SJCRH30 (cell line): ENCODE data around the gene MBP. TPM values are rescaled to one million over a fixed set of nuclear protein-coding genes. Genes with fewer than 3 reads are reported as not detected.

ENCODE experiments used
- DNase-seq, 2 experiments: peaks; one replicate each; pipeline ENCODE4 v3.0.0-alpha.2; 2015 to 2020
- H3K27ac ChIP-seq: fragments of 250-450 bp; sonication (Bioruptor Pico); 2 replicates; pipeline ENCODE4 v1.5.1; 2020; ENCODE audit warnings: mild to moderate bottlenecking, moderate library complexity
- H3K27me3 ChIP-seq: fragments of 250-450 bp; sonication (Bioruptor Pico); 2 replicates; pipeline ENCODE4 v1.5.1; 2020; ENCODE audit warnings: mild to moderate bottlenecking, moderate library complexity
- H3K36me3 ChIP-seq: fragments of 250-450 bp; sonication (Bioruptor Pico); 2 replicates; pipeline ENCODE4 v1.5.1; 2020; ENCODE audit warnings: mild to moderate bottlenecking, moderate library complexity
- H3K4me1 ChIP-seq: fragments of 250-450 bp; sonication (Bioruptor Pico); 2 replicates; pipeline ENCODE4 v1.5.1; 2020; ENCODE audit warnings: mild to moderate bottlenecking, moderate library complexity
- H3K4me3 ChIP-seq: fragments of 250-450 bp; sonication (Bioruptor Pico); 2 replicates; pipeline ENCODE4 v1.5.1; 2020; ENCODE audit warnings: mild to moderate bottlenecking, moderate library complexity
- H3K9me3 ChIP-seq: fragments of 250-450 bp; sonication (Bioruptor Pico); replicated peaks from 2 replicates; pipeline ENCODE4 v1.5.1; 2020; ENCODE audit warnings: mild to moderate bottlenecking, moderate library complexity
- total RNA-seq: library from RNA; depleted of rRNA; stranded (reverse); fragments of >200 nt; shearing (Covaris generic); gene quantifications from 2 replicates; pipeline ENCODE4 v1.2.3, GENCODE V29; 2014

The MBP gene
- total RNA-seq, 1 experiment from 2014 or later: 0.20 TPM

- no peak overlapping the region for H3K4me3 ChIP-seq
- no peaks in the 10 kb centered on the region for H3K36me3 ChIP-seq
- H3K27ac ChIP-seq: no peak overlapping the region
- no peaks in the 10 kb centered on the region for H3K4me1 ChIP-seq
- H3K27me3 ChIP-seq: no peaks in the 10 kb centered on the region
- no peak for DNase-seq
- H3K9me3 ChIP-seq: no peaks in the 10 kb centered on the region
Measured at GRCh38 chr18:77096936-77097886, 35.4 kb downstream of the MBP start.

GRCh38 chr18:77095391-77096371 is 36.9 kb downstream of the MBP start:
- H3K27me3 ChIP-seq: no peaks in the 10 kb centered on the region
- no peaks in the 10 kb centered on the region for H3K36me3 ChIP-seq
- H3K9me3 ChIP-seq: no peaks in the 10 kb centered on the region
- no peak overlapping the region for H3K4me3 ChIP-seq
- H3K4me1 ChIP-seq: no peaks in the 10 kb centered on the region
- DNase-seq: no peak
- no peak overlapping the region for H3K27ac ChIP-seq

DNA sequence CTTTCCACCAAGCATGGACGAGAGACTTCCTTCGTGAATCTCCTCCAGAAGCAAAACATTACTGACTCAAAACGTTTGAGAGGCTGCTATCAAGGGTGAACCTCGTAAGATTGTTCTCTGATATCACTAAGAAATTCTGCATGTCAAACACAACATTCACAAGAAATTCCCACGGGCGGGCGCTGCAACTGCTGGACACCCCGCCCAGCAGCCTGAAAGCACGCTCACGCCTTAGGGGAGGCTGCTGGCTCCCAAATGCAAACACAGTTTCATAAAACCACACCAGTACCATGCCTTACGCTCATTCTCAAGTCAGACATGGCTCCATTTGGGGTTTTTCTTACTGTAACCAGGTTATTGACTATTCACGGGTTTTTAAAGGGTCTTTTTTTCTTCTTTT is 39.0 kb downstream of the MBP start:
- no peaks in the 10 kb centered on the region for H3K36me3 ChIP-seq
- no peak overlapping the region for H3K4me3 ChIP-seq
- H3K27me3 ChIP-seq: no peaks in the 10 kb centered on the region
- DNase-seq: no peak
- no peaks in the 10 kb centered on the region for H3K9me3 ChIP-seq
- H3K27ac ChIP-seq: no peak overlapping the region
- no peaks in the 10 kb centered on the region for H3K4me1 ChIP-seq

DNA sequence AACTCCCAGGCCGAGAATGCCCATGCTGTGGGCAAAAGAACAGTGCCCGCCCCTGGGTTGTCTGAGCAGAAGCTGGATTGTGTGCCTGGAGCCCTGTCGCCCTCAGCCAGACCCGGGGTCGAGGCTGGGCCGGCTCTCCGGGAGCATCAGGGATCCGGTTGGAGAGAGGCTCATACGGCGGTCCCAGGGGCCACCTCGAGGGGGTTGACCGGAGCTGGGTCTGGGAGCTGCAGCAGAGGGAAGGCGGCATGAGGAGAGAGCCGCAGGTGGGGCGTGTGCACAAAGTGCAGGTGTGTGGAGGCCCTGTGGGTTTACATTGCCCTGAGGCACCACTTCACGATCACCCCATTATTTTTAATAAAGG is 39.5 kb downstream of the MBP start:
- Histone ChIP-seq H3K27ac (no peak overlapping the region), H3K36me3 (no peaks in the 10 kb centered on the region), H3K4me3 (no peak overlapping the region), H3K27me3 (no peaks in the 10 kb centered on the region), H3K9me3 (no peaks in the 10 kb centered on the region), H3K4me1 (no peaks in the 10 kb centered on the region)
- DNase-seq: no peak

GRCh38 chr18:77092104-77093066 is 40.2 kb downstream of the MBP start:
- no peaks in the 10 kb centered on the region for H3K9me3 ChIP-seq
- no peaks in the 10 kb centered on the region for H3K4me1 ChIP-seq
- no peak overlapping the region for H3K27ac ChIP-seq
- no peak overlapping the region for H3K4me3 ChIP-seq
- no peaks in the 10 kb centered on the region for H3K27me3 ChIP-seq
- H3K36me3 ChIP-seq: no peaks in the 10 kb centered on the region
- DNase-seq: no peak

DNA sequence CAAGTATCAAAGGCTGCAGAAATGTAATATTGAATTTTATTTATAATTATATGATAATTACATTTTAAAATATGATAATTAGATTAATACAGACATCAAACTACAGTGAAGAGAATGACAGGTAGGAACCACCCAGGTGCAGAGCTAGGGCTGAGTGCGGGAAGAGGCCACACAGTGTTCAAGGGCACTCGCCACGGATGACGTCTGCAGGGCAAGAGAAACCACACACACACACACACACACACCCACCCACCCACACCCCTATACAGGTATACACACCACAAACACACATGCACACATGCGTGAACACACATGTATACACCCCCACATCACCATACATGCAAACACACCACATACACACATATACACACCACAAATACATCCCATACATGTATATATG is 41.2 kb downstream of the MBP start:
- Histone ChIP-seq H3K4me1 (no peaks in the 10 kb centered on the region), H3K36me3 (no peaks in the 10 kb centered on the region), H3K27ac (no peak overlapping the region)

DNA sequence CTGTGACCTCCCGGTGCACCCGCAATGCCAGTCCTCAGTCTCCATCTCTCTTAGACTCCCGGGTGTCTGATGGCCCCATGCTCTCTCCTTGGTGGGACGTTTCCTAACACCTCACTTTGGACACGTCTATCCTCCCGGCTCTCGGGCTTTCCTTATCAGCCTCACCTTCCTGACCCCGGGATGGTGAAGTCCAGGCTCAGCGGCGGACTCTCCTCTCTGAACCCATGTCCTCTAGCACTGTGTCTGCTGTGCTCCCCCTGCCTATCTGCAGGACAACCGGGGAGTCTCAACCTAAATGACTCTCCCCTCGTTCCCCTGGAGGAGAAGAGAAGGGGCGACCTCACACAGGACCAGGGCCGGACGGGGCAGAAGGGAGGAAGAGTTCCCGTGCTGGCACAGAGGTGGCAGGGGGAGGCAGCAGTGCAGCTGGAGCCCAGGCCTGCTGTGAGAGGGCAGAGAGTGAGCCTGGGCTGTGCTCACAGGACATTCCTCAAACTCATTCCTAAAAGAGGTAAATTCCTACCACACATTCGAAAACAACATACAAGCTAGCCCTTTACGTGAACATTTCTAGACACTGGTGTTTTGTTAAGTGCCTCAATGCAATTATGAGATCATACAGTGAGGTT is 41.9 kb downstream of the MBP start:
- Histone ChIP-seq H3K27ac (no peak overlapping the region), H3K36me3 (no peaks in the 10 kb centered on the region), H3K4me1 (no peaks in the 10 kb centered on the region), H3K4me3 (no peak overlapping the region), H3K27me3 (no peaks in the 10 kb centered on the region), H3K9me3 (no peaks in the 10 kb centered on the region)
- no peak for DNase-seq

More for the DNA sequence above, 41.2 kb downstream of the MBP start:
- no peak for DNase-seq
- Histone ChIP-seq H3K9me3 (no peaks in the 10 kb centered on the region), H3K27me3 (no peaks in the 10 kb centered on the region), H3K4me3 (no peak overlapping the region)

GRCh38 chr18:77089723-77090285 is 42.8 kb downstream of the MBP start:
- H3K36me3 ChIP-seq: no peaks in the 10 kb centered on the region
- no peak for DNase-seq
- no peaks in the 10 kb centered on the region for H3K9me3 ChIP-seq
- H3K4me1 ChIP-seq: no peaks in the 10 kb centered on the region
- no peak overlapping the region for H3K4me3 ChIP-seq
- H3K27me3 ChIP-seq: no peaks in the 10 kb centered on the region
- no peak overlapping the region for H3K27ac ChIP-seq

DNA sequence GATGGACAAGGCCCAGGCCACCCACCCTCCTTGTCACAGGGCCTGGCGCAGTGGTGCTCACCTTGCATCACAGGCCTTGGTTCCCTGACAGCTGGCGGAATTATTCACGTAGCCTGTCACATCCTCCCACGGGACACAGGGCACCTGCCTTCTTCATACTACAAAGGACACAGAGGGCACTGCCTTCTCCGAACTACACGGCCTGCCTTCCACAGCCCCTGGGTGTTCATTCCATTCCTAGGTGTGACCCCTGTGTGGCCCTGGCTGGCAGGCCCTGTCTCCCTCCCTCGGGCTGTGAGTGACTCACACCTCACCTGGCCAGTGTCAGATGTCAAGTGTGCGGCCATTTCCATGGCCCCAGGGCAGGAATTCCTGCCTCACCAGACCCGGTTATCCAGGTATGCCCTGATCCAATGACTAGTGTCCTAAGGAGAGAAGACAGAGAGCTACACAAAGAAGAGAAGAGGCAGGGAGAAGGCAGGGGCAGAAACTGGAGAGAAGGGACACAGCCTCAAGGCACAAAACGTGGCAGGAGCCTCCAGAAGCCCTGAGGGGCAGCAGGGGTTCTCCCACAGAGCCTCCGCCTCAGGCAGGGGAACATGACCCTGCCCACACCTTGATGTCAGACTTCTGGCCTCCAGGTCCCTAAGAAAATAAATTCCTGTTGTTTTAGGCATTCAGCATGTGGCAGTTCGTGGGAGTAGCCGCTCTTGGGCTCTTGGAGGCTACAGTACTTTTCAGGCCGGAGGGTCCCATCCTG is 43.4 kb downstream of the MBP start:
- Histone ChIP-seq H3K4me3 (no peak overlapping the region), H3K36me3 (no peaks in the 10 kb centered on the region), H3K27me3 (no peaks in the 10 kb centered on the region), H3K4me1 (no peaks in the 10 kb centered on the region), H3K27ac (no peak overlapping the region), H3K9me3 (no peaks in the 10 kb centered on the region)
- no peak for DNase-seq

DNA sequence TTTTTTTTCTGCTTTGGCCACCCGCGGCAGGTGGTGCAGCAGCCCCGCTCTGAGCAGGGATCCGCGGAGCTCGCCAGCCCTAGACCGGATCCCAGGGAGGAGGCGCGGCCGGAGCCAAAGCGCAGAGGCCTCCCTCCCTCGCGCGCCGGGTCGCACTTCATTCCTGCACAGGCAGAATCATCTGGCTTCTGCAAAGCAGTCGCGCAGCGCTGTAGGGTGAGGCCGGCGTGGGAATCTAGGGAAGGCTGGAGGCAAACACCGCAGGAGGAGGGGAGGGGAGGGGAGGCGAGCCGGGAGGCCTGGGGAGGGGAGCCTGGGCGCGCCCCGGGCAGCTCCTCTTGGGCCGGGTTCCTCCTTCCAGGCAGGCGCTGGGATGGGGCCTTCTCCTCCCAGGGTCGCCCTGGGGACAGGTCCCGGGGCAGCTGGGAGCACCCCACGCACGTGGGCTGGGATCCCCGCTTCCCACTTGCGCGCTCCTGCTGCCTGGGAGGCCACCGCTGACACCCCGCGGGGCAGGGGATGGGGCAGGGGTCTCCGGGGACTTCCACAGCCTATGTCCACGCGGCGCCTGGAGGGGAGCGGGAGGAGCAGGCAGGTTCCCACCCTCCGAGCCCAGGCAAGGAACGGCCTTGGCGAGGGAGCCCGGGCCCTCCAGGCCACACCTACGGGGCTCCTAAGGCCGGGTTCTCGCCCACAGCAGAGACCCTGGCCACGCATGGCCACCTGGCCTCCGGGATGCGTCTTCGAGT is 45.0 kb downstream of the MBP start:
- H3K4me3 ChIP-seq: no peak overlapping the region
- H3K27ac ChIP-seq: no peak overlapping the region

GRCh38 chr18:77086656-77087392 is 45.8 kb downstream of the MBP start:
- H3K4me3 ChIP-seq: no peak overlapping the region
- no peaks in the 10 kb centered on the region for H3K4me1 ChIP-seq
- no peaks in the 10 kb centered on the region for H3K9me3 ChIP-seq
- no peaks in the 10 kb centered on the region for H3K27me3 ChIP-seq
- H3K27ac ChIP-seq: no peak overlapping the region
- H3K36me3 ChIP-seq: no peaks in the 10 kb centered on the region
- DNase-seq: no peak

More for the DNA sequence above, 45.0 kb downstream of the MBP start:
- Histone ChIP-seq H3K27me3 (no peaks in the 10 kb centered on the region), H3K4me1 (no peaks in the 10 kb centered on the region), H3K36me3 (no peaks in the 10 kb centered on the region), H3K9me3 (no peaks in the 10 kb centered on the region)
- no peak for DNase-seq

DNA sequence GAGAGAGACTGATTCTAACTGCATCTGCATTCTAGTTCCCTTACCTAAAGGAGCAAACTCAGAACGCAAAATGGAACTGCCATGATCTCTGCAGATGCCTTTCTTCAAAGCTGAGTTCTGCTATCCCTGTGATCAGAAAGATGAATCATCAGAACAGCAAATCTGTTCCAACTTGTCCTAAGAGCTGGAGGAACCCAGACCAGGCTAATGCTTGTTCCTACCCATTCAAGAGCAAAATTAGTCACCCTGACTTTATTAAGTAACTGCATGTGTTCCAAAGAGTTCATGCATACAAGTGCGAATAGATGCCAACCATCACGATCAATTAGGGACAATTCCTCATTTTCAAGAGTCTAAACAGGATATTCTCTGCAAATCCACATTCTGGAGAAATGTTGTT is 46.5 kb downstream of the MBP start:
- H3K27me3 ChIP-seq: no peaks in the 10 kb centered on the region
- H3K9me3 ChIP-seq: no peaks in the 10 kb centered on the region
- no peak overlapping the region for H3K27ac ChIP-seq
- H3K4me1 ChIP-seq: no peaks in the 10 kb centered on the region
- no peaks in the 10 kb centered on the region for H3K36me3 ChIP-seq
- H3K4me3 ChIP-seq: no peak overlapping the region
- DNase-seq: no peak
